ENCODE measurements around the gene TYMP.

The TYMP gene

GRCh38 chr22:50532824-50533796 lies 3.3 kb upstream of the TYMP start:
- Histone ChIP-seq H3K27me3 (replicated peaks; ENCODE audit: insufficient read depth, low read length) (peaks cover 9% of the 10 kb centered on the region; the same call in 1 of the 2 replicates), H3K9me2 (replicated peaks; ENCODE audit: insufficient read depth, low read length) (no peaks in the 10 kb centered on the region), H4K20me1 (ENCODE audit: insufficient read depth, low read length) (no peaks in the 10 kb centered on the region), H3K4me2 (ENCODE audit: low read depth, low read length) (no peak overlapping the region), H2AFZ (ENCODE audit: low read length) (no peak overlapping the region), H3K4me1 (ENCODE audit: low read length) (peaks cover 38% of the 10 kb centered on the region), H3K79me2 (ENCODE audit: low read length) (no peaks in the 10 kb centered on the region), H3K9me3 (replicated peaks; ENCODE audit: insufficient read depth, low read length) (no peaks in the 10 kb centered on the region), H3K4me3 (ENCODE audit: low read length) (no peak overlapping the region), H3F3A (ENCODE audit: insufficient read depth, low read length) (peaks cover 24% of the 10 kb centered on the region), H3K36me3 (replicated peaks; ENCODE audit: insufficient read depth, low read length) (no peaks in the 10 kb centered on the region), H3K9ac (ENCODE audit: low read length) (no peak overlapping the region), H3K27ac (ENCODE audit: low read length) (no peak overlapping the region)
- DNase-seq, result no peak
- no peak for TF ChIP-seq CTCF (IDR thresholded peaks at IDR 0.05; ENCODE audit: low read length)
- no peak for TF ChIP-seq EZH2phosphoT487 (IDR thresholded peaks at IDR 0.05; ENCODE audit: low read length)
- no peak for TF ChIP-seq EZH2 (optimal IDR thresholded peaks at IDR 0.05; ENCODE audit: low read depth, low read length)

GRCh38 chr22:50531962-50532674 lies 2.3 kb upstream of the TYMP start:
- no peaks in the 10 kb centered on the region for H4K20me1 ChIP-seq (ENCODE audit: insufficient read depth, low read length)
- TF ChIP-seq CTCF (IDR thresholded peaks at IDR 0.05; ENCODE audit: low read length) (no peak), EZH2phosphoT487 (IDR thresholded peaks at IDR 0.05; ENCODE audit: low read length) (no peak), EZH2 (optimal IDR thresholded peaks at IDR 0.05; ENCODE audit: low read depth, low read length) (no peak)
- no peaks in the 10 kb centered on the region for H3K36me3 ChIP-seq (replicated peaks; ENCODE audit: insufficient read depth, low read length)
- H3K4me3 ChIP-seq (ENCODE audit: low read length), result no peak overlapping the region; the same call in 1 of the 2 replicates
- peaks cover 9% of the 10 kb centered on the region; the same call in 1 of the 2 replicates for H3K27me3 ChIP-seq (replicated peaks; ENCODE audit: insufficient read depth, low read length)
- no peaks in the 10 kb centered on the region for H3K79me2 ChIP-seq (ENCODE audit: low read length)
- H3K4me1 ChIP-seq (ENCODE audit: low read length), result peaks cover 34% of the 10 kb centered on the region
- H3K4me2 ChIP-seq (ENCODE audit: low read depth, low read length), result peak overlapping the region; percentile 95; the same call in 1 of the 2 replicates
- no peak for DNase-seq
- peaks cover 32% of the 10 kb centered on the region for H3F3A ChIP-seq (ENCODE audit: insufficient read depth, low read length)
- H3K27ac ChIP-seq (ENCODE audit: low read length), result no peak overlapping the region
- no peaks in the 10 kb centered on the region for H3K9me2 ChIP-seq (replicated peaks; ENCODE audit: insufficient read depth, low read length)
- H3K9me3 ChIP-seq (replicated peaks; ENCODE audit: insufficient read depth, low read length), result no peaks in the 10 kb centered on the region
- H2AFZ ChIP-seq (ENCODE audit: low read length), result no peak overlapping the region
- no peak overlapping the region for H3K9ac ChIP-seq (ENCODE audit: low read length)

- H4K20me1 ChIP-seq (ENCODE audit: insufficient read depth, low read length), result no peaks in the 10 kb centered on the region
- H3K27ac ChIP-seq (ENCODE audit: low read length), result no peak overlapping the region
- H3K9me2 ChIP-seq (replicated peaks; ENCODE audit: insufficient read depth, low read length), result no peaks in the 10 kb centered on the region
- DNase-seq, result no peak
- H2AFZ ChIP-seq (ENCODE audit: low read length), result peak overlapping the region; percentile 79; the same call in 1 of the 2 replicates
- peaks cover 9% of the 10 kb centered on the region; the same call in 1 of the 2 replicates for H3K27me3 ChIP-seq (replicated peaks; ENCODE audit: insufficient read depth, low read length)
- peak overlapping the region; percentile 95 for H3K4me2 ChIP-seq (ENCODE audit: low read depth, low read length)
- H3K9ac ChIP-seq (ENCODE audit: low read length), result peak overlapping the region; percentile 71
- peaks cover 32% of the 10 kb centered on the region for H3K4me1 ChIP-seq (ENCODE audit: low read length)
- TF ChIP-seq EZH2phosphoT487 (IDR thresholded peaks at IDR 0.05; ENCODE audit: low read length) (no peak), EZH2 (optimal IDR thresholded peaks at IDR 0.05; ENCODE audit: low read depth, low read length) (no peak), CTCF (IDR thresholded peaks at IDR 0.05; ENCODE audit: low read length) (no peak)
- peaks cover 28% of the 10 kb centered on the region for H3F3A ChIP-seq (ENCODE audit: insufficient read depth, low read length)
- H3K36me3 ChIP-seq (replicated peaks; ENCODE audit: insufficient read depth, low read length), result no peaks in the 10 kb centered on the region
- H3K9me3 ChIP-seq (replicated peaks; ENCODE audit: insufficient read depth, low read length), result no peaks in the 10 kb centered on the region
- peak overlapping the region; percentile 63 for H3K4me3 ChIP-seq (ENCODE audit: low read length)
- 0 out of 2 replicates have a peak, but pooled peaks cover 2% of the 10 kb centered on the region for H3K79me2 ChIP-seq (ENCODE audit: low read length)
These were observed 1.7 kb upstream of the TYMP start for GRCh38 chr22:50531546-50531961.
